ENCODE measurements around the gene TNIK.

TNIK gene

DNA sequence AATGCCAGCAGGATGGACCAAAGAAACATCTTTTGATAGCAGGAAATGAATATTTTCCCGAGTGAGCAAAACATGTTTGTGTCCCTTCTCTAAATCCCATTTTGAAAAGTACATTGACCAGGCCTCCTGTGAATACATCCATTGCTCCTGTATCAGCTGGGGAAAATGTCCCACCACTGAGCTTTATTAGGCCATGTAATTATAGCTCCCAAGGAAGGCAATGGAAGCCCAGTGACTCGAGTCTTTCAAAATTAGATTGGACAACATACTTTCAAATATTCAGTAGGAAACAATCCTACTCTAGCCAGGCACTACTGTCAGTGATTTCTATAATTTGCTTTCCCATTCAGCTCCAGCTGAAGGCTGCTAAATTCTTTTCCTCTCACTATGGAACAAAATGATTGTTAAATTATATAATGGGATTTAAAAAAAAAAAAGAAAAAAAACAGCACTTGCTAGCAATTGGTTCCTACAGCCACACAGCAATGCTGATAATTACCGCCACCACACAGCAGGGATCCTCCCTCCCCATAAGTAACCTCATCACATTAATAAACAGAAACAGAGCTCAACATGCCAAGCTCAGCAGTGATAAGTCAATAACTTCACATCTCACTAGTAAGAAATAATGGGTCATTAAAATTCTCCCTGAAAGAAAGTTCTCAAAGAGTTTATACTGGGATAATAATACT, 261.3 kb downstream of the TNIK start:
- H4K20me1 ChIP-seq (ENCODE audit: insufficient read depth) = no peaks in the 10 kb centered on the region
- H3K4me2 ChIP-seq = no peak overlapping the region
- H3K27me3 ChIP-seq (ENCODE audit: insufficient read depth, low read depth) = no peaks in the 10 kb centered on the region
- H2AFZ ChIP-seq (ENCODE audit: low read depth) = no peak overlapping the region
- no peak overlapping the region for H3K4me3 ChIP-seq (IDR thresholded peaks at IDR 0.05; ENCODE audit: insufficient read depth, low read depth, low read length)
- no peak overlapping the region for H3K27ac ChIP-seq
- H3K36me3 ChIP-seq (ENCODE audit: insufficient read depth) = no peaks in the 10 kb centered on the region
- H3K79me2 ChIP-seq (ENCODE audit: insufficient read depth, low read depth) = no peaks in the 10 kb centered on the region
- H3K4me1 ChIP-seq (ENCODE audit: low read depth, poor library complexity, severe bottlenecking) = no peaks in the 10 kb centered on the region
- no peak overlapping the region for H3K9ac ChIP-seq
- TF ChIP-seq, protein P1, sequence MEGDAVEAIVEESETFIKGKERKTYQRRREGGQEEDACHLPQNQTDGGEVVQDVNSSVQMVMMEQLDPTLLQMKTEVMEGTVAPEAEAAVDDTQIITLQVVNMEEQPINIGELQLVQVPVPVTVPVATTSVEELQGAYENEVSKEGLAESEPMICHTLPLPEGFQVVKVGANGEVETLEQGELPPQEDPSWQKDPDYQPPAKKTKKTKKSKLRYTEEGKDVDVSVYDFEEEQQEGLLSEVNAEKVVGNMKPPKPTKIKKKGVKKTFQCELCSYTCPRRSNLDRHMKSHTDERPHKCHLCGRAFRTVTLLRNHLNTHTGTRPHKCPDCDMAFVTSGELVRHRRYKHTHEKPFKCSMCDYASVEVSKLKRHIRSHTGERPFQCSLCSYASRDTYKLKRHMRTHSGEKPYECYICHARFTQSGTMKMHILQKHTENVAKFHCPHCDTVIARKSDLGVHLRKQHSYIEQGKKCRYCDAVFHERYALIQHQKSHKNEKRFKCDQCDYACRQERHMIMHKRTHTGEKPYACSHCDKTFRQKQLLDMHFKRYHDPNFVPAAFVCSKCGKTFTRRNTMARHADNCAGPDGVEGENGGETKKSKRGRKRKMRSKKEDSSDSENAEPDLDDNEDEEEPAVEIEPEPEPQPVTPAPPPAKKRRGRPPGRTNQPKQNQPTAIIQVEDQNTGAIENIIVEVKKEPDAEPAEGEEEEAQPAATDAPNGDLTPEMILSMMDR (conservative IDR thresholded peaks at IDR 0.05; ENCODE audit: low read depth, low read length) = no peak

DNA sequence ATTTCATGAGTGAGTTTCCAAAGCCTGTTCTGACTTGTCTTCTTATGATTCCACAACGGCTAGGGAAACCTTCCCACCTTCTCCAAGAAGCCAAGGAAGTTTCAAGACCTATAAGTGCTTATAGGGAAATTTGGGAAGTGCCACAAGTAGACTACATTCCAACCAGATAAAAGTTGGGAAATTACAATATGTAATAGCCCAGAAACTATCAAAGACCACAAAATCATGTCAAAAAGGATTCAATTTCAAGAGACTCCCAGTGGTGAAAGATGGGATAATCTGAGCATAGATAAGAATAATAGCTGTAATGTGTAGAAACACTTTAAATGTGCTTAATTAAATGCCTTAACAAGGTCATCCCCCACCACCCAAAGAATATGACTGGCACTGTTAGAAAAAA, 264.5 kb downstream of the TNIK start:
- TF ChIP-seq, protein P1 (conservative IDR thresholded peaks at IDR 0.05; ENCODE audit: low read depth, low read length) = no peak
- H3K79me2 ChIP-seq (ENCODE audit: insufficient read depth, low read depth) = no peaks in the 10 kb centered on the region
- H3K27me3 ChIP-seq (ENCODE audit: insufficient read depth, low read depth) = no peaks in the 10 kb centered on the region
- no peaks in the 10 kb centered on the region for H3K36me3 ChIP-seq (ENCODE audit: insufficient read depth)
- H3K9ac ChIP-seq = no peak overlapping the region
- no peak overlapping the region for H3K27ac ChIP-seq
- H4K20me1 ChIP-seq (ENCODE audit: insufficient read depth) = no peaks in the 10 kb centered on the region
- H3K4me2 ChIP-seq = no peak overlapping the region
- no peak overlapping the region for H3K4me3 ChIP-seq (IDR thresholded peaks at IDR 0.05; ENCODE audit: insufficient read depth, low read depth, low read length)
- no peak overlapping the region for H2AFZ ChIP-seq (ENCODE audit: low read depth)
- no peaks in the 10 kb centered on the region for H3K4me1 ChIP-seq (ENCODE audit: low read depth, poor library complexity, severe bottlenecking)

DNA sequence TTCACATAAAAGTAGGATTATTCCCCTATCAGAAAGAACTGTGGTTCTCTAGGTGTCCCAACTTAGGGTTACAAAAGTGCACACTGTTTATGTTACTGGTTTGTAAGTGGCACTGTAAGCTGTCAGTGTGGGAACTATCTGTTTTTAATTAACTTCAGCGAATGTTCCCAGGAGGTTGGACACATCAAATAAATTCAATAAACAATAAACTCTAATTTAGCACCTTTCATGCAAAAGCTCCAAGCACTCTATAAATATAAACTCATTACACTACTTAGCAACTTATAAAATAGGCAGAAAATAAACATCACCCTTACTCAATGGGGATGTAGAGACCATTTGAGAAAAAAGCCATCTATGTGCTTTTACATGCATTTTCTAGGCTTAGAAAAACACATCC, 265.2 kb downstream of the TNIK start:
- no peaks in the 10 kb centered on the region for H4K20me1 ChIP-seq (ENCODE audit: insufficient read depth)
- no peaks in the 10 kb centered on the region for H3K79me2 ChIP-seq (ENCODE audit: insufficient read depth, low read depth)

DNA sequence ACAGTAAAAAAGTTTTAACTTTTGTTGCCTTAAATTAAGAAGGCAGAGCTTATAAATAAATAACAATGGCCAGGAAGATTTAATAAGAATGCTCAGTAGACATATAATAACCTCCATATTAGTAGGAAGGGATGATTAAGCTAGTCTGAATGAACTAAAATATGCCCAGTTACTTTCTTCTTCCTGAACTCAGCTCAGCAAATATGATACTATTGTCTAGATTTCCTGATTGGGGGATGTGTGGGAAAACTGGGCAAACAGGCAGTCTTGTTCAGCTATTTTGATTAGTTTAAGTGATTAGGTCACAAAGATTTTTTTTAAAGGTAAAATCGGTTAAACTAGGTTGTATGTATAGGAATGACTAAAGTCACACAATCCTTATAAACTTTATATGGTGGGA, 266.5 kb downstream of the TNIK start:
- TF ChIP-seq, protein P1 (conservative IDR thresholded peaks at IDR 0.05; ENCODE audit: low read depth, low read length) = no peak
- Histone ChIP-seq H2AFZ (ENCODE audit: low read depth) (no peak overlapping the region), H3K4me2 (no peak overlapping the region), H3K4me1 (ENCODE audit: low read depth, poor library complexity, severe bottlenecking) (no peaks in the 10 kb centered on the region), H3K9ac (no peak overlapping the region), H3K27me3 (ENCODE audit: insufficient read depth, low read depth) (no peaks in the 10 kb centered on the region), H3K79me2 (ENCODE audit: insufficient read depth, low read depth) (no peaks in the 10 kb centered on the region), H3K36me3 (ENCODE audit: insufficient read depth) (no peaks in the 10 kb centered on the region), H3K27ac (no peak overlapping the region), H4K20me1 (ENCODE audit: insufficient read depth) (no peaks in the 10 kb centered on the region), H3K4me3 (IDR thresholded peaks at IDR 0.05; ENCODE audit: insufficient read depth, low read depth, low read length) (no peak overlapping the region)

More for the DNA sequence above, 265.2 kb downstream of the TNIK start:
- H2AFZ ChIP-seq (ENCODE audit: low read depth) = no peak overlapping the region
- H3K27me3 ChIP-seq (ENCODE audit: insufficient read depth, low read depth) = no peaks in the 10 kb centered on the region
- no peak overlapping the region for H3K4me3 ChIP-seq (IDR thresholded peaks at IDR 0.05; ENCODE audit: insufficient read depth, low read depth, low read length)
- no peaks in the 10 kb centered on the region for H3K36me3 ChIP-seq (ENCODE audit: insufficient read depth)
- no peaks in the 10 kb centered on the region for H3K4me1 ChIP-seq (ENCODE audit: low read depth, poor library complexity, severe bottlenecking)
- TF ChIP-seq, protein P1 (conservative IDR thresholded peaks at IDR 0.05; ENCODE audit: low read depth, low read length) = no peak
- H3K9ac ChIP-seq = no peak overlapping the region
- no peak overlapping the region for H3K4me2 ChIP-seq
- no peak overlapping the region for H3K27ac ChIP-seq
